Activated B cell treated with CpG ODN at 0.5 μM for 24 hours (primary cell): ENCODE measurements around the gene AURKB. TPM values are rescaled to one million over a fixed set of nuclear protein-coding genes. Genes with fewer than 3 reads are reported as not detected.

Experiments
- ATAC-seq: fragments of 200-7000 bp; cut with Tn5 transposase; one replicate; pipeline ENCODE4 v1.10.0; 2021; ENCODE audit warnings: low read depth, mild to moderate bottlenecking, moderate library complexity
- CTCF ChIA-PET: fragments of 350-600 bp; sonication (Branson Sonifier 250); formaldehyde crosslinking; loops from one replicate; lab custom pipeline; 2021; ENCODE audit warnings: antibody characterized with exemption; lab: Charles Lee
- POLR2A ChIA-PET: fragments of 350-600 bp; sonication (Branson Sonifier 250); formaldehyde crosslinking; loops from one replicate; lab custom pipeline; 2021; ENCODE audit warnings: antibody characterized with exemption; lab: Charles Lee
- DNase-seq: peaks from one replicate; pipeline ENCODE4 v3.0.0; 2022
- H3K27ac Mint-ChIP-seq: one replicate; pipeline ENCODE4 v1.8.0; 2020; ENCODE audit warnings: mixed read lengths
- H3K27me3 Mint-ChIP-seq: one replicate; pipeline ENCODE4 v1.8.0; 2021; ENCODE audit warnings: mixed read lengths
- H3K36me3 Mint-ChIP-seq: one replicate; pipeline ENCODE4 v1.8.0; 2021; ENCODE audit warnings: low read depth, mixed read lengths
- H3K4me1 Mint-ChIP-seq: one replicate; pipeline ENCODE4 v1.8.0; 2021; ENCODE audit warnings: mixed read lengths
- H3K4me3 Mint-ChIP-seq: one replicate; pipeline ENCODE4 v1.8.0; 2020; ENCODE audit warnings: mild to moderate bottlenecking, mixed read lengths
- H3K9me3 Mint-ChIP-seq: one replicate; pipeline ENCODE4 v1.8.0; 2020; ENCODE audit warnings: mixed read lengths
- CTCF ChIP-seq: fragments of 200-600 bp; IDR thresholded peaks from one replicate; pipeline ENCODE4 v1.8.0; 2022; ENCODE audit warnings: antibody characterized with exemption, mild to moderate bottlenecking
- intact Hi-C: fragments of 100-400 bp; cut with micrococcal nuclease; formaldehyde crosslinking; loops from one replicate; pipeline ENCODE4 v1.15.1; 2024
- total RNA-seq: library from RNA; stranded (reverse); gene quantifications from 2 replicates; pipeline ENCODE4 v1.2.3, GENCODE V29; 2022

The AURKB gene
- total RNA-seq, 1 donor from 2014 or later: 3.0 TPM

- no peak for TF ChIP-seq CTCF
- ATAC-seq: no peak
- no peaks in the 10 kb centered on the region for H3K27me3 Mint-ChIP-seq
- peak overlapping the region; percentile 46 for H3K4me3 Mint-ChIP-seq
- H3K9me3 Mint-ChIP-seq: no peaks in the 10 kb centered on the region
- H3K36me3 Mint-ChIP-seq: peaks cover 33% of the 10 kb centered on the region
- CTCF ChIA-PET: interaction anchor here (1.0 to 2.1 kb wide), 12 partner anchors 14 to 98 kb away, joined by 3 to 15 read pairs (median 4); partner anchors contain the start of gene HES7
- peak overlapping the region; percentile 88 for H3K27ac Mint-ChIP-seq
- peaks cover 45% of the 10 kb centered on the region for H3K4me1 Mint-ChIP-seq
- no peak for DNase-seq
- POLR2A ChIA-PET: interaction anchor here (0.6 to 15.9 kb wide), 15 partner anchors 9 to 136 kb away, joined by 3 to 385 read pairs (median 5); partner anchors contain the start of genes BORCS6, CTC1, HES7 and PFAS
- intact Hi-C loops: loop anchor here (2.0 to 10.0 kb wide), 3 partner anchors 86 to 474 kb away; partner anchors contain the start of genes CYB5D1, NAA38, TMEM88 and TP53
Measured at GRCh38 chr17:8159032-8159400, 51.4 kb downstream of the AURKB start.

- Mint-ChIP-seq H3K4me3 (peak overlapping the region; percentile 46), H3K9me3 (no peaks in the 10 kb centered on the region), H3K27ac (peak overlapping the region; percentile 88), H3K36me3 (peaks cover 35% of the 10 kb centered on the region), H3K27me3 (no peaks in the 10 kb centered on the region), H3K4me1 (peaks cover 42% of the 10 kb centered on the region)
- CTCF ChIA-PET: interaction anchor here (0.6 to 2.1 kb wide), 16 partner anchors 15 to 98 kb away, joined by 3 to 15 read pairs (median 4); partner anchors contain the start of genes CTC1 and HES7
- intact Hi-C loops: loop anchor here (1.0 to 10.0 kb wide), 5 partner anchors 79 to 474 kb away; partner anchors contain the start of genes CYB5D1, NAA38, TMEM88 and TP53
- peak; percentile 13 for ATAC-seq
- TF ChIP-seq CTCF: no peak
- DNase-seq: peak; percentile 79
- POLR2A ChIA-PET: interaction anchor here (0.6 to 15.9 kb wide), 18 partner anchors 9 to 137 kb away, joined by 3 to 385 read pairs (median 4); partner anchors contain the start of genes BORCS6, CTC1, HES7 and PFAS
Measured at GRCh38 chr17:8158267-8159031, 51.9 kb downstream of the AURKB start.

DNA sequence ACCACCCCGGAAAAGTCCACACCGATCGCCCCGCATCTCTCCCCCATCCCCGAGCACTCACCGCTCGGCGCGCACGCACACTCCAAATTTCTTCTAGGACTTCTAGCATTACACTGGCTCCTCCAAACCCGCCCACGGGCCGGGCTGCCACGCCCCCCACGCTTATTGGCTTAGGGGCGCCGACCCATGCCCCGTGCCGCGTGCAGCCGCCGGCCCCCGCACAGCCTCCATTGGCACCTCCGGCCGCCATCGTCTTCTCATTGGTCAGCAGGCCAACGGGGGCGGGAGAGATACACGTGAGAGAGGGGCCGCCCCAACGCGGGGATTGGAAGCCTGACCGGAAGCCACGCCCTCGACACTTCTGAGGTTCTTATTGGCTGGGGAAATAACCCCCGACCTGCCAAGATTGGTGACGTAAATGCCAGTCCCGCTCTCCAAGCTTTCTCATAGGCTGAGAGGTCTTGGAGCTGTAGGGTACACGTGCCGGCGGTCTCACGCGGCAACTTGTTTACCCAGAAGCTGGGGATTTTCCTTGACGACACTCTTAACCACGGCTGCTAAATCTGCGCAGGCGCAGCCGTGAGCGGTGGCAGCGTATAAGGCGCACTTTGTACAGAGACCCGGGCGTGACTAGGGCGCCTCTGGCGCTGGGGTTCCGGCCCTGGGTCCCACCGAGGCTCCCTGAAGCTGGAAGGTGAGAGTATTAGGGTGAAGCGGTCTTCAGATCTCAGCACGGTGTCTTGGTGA lies 54.0 kb downstream of the AURKB start:
- intact Hi-C loops: loop anchor here (1.0 to 10.0 kb wide), 9 partner anchors 17 to 472 kb away; partner anchors contain the start of genes CYB5D1, NAA38, SLC25A35 and TMEM88
- ChIA-PET POLR2A (interaction anchor here (0.5 to 15.9 kb wide), 29 partner anchors 11 to 851 kb away, joined by 3 to 385 read pairs (median 5); partner anchors contain the start of genes ALOX12B, ALOXE3, AURKB and BORCS6), CTCF (interaction anchor here (0.9 to 1.8 kb wide), 10 partner anchors 10 to 83 kb away, joined by 3 to 14 read pairs (median 4); partner anchors contain the start of gene HES7)
- Mint-ChIP-seq H3K4me1 (peaks cover 48% of the 10 kb centered on the region), H3K27ac (no peak overlapping the region), H3K27me3 (no peaks in the 10 kb centered on the region), H3K9me3 (no peaks in the 10 kb centered on the region), H3K4me3 (no peak overlapping the region), H3K36me3 (peaks cover 39% of the 10 kb centered on the region)
- ATAC-seq: peak; percentile 82
- no peak for TF ChIP-seq CTCF
- peak; percentile 98 for DNase-seq

GRCh38 chr17:8155996-8156245 lies 54.5 kb downstream of the AURKB start:
- no peak for DNase-seq
- Mint-ChIP-seq H3K4me3 (no peak overlapping the region), H3K27me3 (no peaks in the 10 kb centered on the region), H3K9me3 (no peaks in the 10 kb centered on the region), H3K27ac (no peak overlapping the region), H3K4me1 (peaks cover 46% of the 10 kb centered on the region), H3K36me3 (peaks cover 34% of the 10 kb centered on the region)
- ChIA-PET CTCF (interaction anchor here (1.3 to 1.8 kb wide), 5 partner anchors 17 to 82 kb away, joined by 4 to 14 read pairs (median 6); no protein-coding TSS in a partner anchor), POLR2A (interaction anchor here (0.6 to 15.9 kb wide), 18 partner anchors 10 to 851 kb away, joined by 3 to 385 read pairs (median 12); partner anchors contain the start of genes ALOX12B, ALOXE3, BORCS6 and CTC1)
- no peak for ATAC-seq
- TF ChIP-seq CTCF: no peak
- intact Hi-C loops: loop anchor here (1.0 to 10.0 kb wide), 9 partner anchors 17 to 471 kb away; partner anchors contain the start of genes CYB5D1, NAA38, SLC25A35 and TMEM88
